GM12891 (cell line): ENCODE results near the gene ZNF865.

Source experiments
- PAX5 ChIP-seq: IDR thresholded peaks from 2 replicates; pipeline ENCODE4 v1.6.1; 2011; ENCODE audit warnings: low read length, moderate library complexity, mild to moderate bottlenecking; ENCODE audit not compliant: insufficient read depth, severe bottlenecking
- POLR2A ChIP-seq: IDR thresholded peaks from 2 replicates; pipeline ENCODE4 v1.6.1; 2011; ENCODE audit warnings: low read depth, low read length, control low read depth
- POLR2AphosphoS5 ChIP-seq: IDR thresholded peaks from 2 replicates; pipeline ENCODE4 v1.6.1; 2011; ENCODE audit warnings: low read depth, low read length, control low read depth
- POU2F2 ChIP-seq: IDR thresholded peaks from 2 replicates; pipeline ENCODE4 v1.6.1; 2011; ENCODE audit warnings: low read depth, mild to moderate bottlenecking, control low read depth, low read length, moderate library complexity
- SPI1 ChIP-seq: IDR thresholded peaks from 2 replicates; pipeline ENCODE4 v1.6.1; 2011; ENCODE audit warnings: low read depth, low read length, control low read depth
- TAF1 ChIP-seq: IDR thresholded peaks from 2 replicates; pipeline ENCODE4 v1.6.1; 2011; ENCODE audit warnings: low read depth, low read length, control low read depth

GRCh38 chr19:55619286-55619685 lies 13.8 kb downstream of the ZNF865 start:
- TF ChIP-seq POLR2A (no peak), SPI1 (no peak), TAF1 (no peak), POLR2AphosphoS5 (no peak), PAX5 (no peak), POU2F2 (no peak)
